GM21447 (cell line): Measurements from ENCODE around the gene PITRM1.

Experiments
- ATAC-seq: cut with Tn5 transposase; IDR thresholded peaks from one replicate; pipeline ENCODE4 v1.9.1; 2021; ENCODE audit not compliant: unreplicated experiment

Gene PITRM1

GRCh38 chr10:3140280-3140679, 32.3 kb downstream of the PITRM1 start:
- no peak for ATAC-seq

- ATAC-seq, result no peak
Observed at GRCh38 chr10:3139216-3139910, 33.2 kb downstream of the PITRM1 start.

- no peak for ATAC-seq
Observed at GRCh38 chr10:3137958-3138726, 34.4 kb downstream of the PITRM1 start.

DNA sequence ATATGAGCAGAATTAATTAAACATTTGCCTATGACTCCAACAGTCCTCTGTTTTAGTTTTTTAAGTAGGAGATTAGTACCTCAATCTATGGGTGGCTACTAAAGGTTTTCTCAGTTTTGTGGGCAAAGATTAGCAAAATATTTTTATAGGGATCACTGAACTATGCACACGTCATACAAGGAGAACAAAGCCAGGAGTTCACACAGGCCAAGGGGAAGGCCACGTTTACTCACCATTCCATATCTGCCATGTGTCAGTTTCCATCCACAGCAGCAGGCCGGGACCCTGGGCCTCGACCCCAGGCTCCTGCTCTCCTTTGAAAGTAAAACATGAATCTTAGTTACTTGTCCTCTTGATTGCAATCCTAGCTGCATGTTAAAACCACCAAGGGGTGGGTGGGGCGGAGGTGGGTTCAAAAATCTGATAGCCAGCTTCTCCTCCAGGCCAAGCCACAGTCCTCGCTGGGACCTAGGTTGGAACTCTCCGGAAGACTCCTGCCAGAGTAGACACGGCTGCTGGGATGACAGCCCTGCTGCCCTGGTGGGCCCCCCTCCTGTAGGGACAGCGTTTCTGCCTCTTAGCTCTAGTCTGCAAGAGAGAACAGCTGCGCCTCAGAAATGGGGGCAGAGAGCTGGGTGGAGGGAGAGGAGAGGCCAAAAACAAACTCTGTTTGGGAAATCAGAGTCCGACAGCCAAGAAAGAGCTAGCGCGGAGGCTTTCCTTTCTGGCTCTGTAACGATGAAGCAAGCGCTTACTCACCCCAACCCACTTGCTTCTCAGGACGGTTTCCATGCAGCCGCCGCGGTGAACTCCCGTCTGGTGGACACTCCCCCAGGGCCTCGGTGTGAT, 35.6 kb downstream of the PITRM1 start:
- ATAC-seq, result no peak

DNA sequence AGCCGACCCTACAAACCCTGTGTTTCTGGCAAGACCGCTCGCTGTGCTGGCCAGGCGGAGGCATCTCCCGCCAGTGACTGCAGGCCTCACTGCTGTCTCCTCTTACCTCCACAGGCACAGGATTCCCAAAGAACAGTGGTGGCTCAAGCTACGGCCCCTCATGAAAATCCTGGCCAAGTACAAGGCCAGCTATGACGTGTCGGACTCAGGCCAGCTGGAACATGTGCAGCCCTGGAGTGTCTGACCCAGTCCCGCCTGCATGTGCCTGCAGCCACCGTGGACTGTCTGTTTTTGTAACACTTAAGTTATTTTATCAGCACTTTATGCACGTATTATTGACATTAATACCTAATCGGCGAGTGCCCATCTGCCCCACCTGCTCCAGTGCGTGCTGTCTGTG, 36.2 kb downstream of the PITRM1 start:
- no peak for ATAC-seq

GRCh38 chr10:3135006-3135405, 37.6 kb downstream of the PITRM1 start:
- no peak for ATAC-seq

- ATAC-seq, result no peak
Observed at GRCh38 chr10:3133948-3134347, 38.6 kb downstream of the PITRM1 start.

- no peak for ATAC-seq
Observed at GRCh38 chr10:3132036-3133025, 40.3 kb downstream of the PITRM1 start.

DNA sequence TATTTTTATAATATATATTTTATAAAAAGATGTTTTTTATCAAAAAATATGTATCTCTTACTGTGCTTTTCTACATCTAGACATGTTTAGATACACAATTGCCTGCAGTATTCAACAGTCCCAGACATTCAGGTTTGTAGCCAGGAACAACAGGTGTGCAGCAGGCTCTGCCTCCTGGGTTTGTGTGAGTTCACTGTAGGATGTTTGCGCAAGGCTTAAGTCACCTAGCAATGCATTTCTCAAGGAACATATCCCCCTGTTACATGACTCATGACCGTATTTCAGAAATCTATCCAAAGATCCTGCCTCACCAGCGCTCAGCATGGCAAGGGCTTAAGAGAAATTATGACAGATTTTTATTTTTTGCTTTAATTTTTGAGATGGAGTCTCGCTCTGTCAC, 41.5 kb downstream of the PITRM1 start:
- ATAC-seq, result no peak

GRCh38 chr10:3129581-3130340, 42.8 kb downstream of the PITRM1 start:
- no peak for ATAC-seq

DNA sequence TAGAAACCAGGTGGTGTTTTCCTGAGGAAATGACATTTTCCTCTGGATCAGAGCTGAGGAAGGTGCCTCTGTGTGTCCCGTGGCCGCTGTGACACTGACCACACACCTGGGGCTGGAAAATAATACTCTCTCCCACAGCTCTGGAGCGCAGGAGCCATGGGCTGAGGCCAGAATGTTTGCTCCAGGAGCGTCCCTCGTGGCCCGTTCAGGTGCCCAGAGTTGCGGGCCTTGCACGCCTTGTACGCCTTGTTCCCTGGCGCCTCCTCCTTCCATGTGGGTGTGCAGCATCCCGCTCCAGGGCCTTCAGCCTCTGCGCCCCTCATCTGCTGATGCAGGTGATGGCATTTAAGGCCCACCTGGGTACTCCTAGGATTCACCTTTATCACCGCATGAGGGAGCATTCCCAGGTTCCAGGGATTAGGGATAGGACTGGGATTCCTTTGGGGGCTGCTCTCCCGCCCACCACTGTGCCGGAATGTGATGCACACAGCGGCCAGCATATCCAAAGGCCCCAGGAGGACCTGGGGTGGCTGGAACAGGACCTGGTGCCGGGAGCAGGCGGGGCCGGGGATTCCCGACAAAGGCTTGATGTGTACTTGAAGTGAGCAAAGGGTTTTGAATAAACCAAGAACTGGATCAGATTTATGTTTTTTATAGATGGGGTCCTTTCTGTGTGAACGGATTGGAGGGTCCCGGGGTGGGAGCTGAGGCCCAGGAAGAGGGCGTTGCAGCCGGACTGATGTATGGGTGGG, 44.0 kb downstream of the PITRM1 start:
- no peak for ATAC-seq

DNA sequence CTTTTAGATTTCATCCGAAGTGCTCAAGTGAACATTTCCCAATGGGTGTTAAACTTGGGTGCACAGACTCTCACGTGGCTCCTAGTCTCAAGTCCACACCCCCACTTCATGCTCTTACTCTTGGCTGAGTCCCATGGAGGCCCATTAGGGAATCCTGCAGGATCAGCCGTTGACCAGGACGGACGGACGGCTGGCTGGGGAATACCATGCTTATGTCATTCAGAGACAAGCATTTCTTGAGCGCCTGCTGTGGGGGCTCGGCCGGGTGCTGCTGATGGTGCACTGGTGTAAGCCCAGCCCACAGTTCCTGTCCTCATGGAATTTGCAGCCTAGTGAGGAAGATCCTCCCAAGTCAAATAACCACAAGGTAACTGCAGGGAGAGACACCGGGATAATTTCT, 44.7 kb downstream of the PITRM1 start:
- no peak for ATAC-seq

GRCh38 chr10:3126741-3127346, 45.7 kb downstream of the PITRM1 start:
- ATAC-seq, result no peak

- no peak for ATAC-seq
Observed at GRCh38 chr10:3126249-3126648, 46.3 kb downstream of the PITRM1 start.

DNA sequence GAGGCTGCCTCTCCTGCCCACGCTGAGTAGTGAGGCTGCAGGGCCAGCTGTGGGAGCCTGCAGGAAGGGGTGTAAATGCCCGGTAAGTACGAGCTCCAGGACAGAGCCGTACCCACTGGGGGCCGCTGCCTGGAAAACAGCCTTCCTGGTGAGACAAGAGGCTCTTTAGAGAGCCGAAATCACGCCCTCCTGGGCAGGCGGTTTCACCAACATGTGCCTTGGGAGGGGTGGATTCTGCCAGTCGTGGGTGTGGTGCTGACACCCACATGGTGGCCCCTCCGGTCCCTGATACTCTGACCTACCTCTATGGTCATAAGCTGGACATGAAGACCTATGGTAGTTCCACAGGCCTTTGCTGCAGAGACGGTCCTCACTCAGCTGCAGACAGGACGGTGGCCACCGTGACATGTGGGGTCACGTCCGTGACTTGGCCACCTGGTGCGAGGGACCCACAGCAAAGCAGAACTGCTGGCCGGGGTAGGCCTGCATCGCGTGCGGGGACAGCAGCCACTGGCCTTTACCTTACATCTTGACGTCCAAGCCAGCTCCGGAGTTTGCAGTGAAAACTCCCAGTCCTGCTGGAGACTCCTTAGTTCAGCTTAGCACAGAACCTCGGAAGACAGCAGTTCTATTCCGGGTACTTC, 46.9 kb downstream of the PITRM1 start:
- ATAC-seq, result no peak

DNA sequence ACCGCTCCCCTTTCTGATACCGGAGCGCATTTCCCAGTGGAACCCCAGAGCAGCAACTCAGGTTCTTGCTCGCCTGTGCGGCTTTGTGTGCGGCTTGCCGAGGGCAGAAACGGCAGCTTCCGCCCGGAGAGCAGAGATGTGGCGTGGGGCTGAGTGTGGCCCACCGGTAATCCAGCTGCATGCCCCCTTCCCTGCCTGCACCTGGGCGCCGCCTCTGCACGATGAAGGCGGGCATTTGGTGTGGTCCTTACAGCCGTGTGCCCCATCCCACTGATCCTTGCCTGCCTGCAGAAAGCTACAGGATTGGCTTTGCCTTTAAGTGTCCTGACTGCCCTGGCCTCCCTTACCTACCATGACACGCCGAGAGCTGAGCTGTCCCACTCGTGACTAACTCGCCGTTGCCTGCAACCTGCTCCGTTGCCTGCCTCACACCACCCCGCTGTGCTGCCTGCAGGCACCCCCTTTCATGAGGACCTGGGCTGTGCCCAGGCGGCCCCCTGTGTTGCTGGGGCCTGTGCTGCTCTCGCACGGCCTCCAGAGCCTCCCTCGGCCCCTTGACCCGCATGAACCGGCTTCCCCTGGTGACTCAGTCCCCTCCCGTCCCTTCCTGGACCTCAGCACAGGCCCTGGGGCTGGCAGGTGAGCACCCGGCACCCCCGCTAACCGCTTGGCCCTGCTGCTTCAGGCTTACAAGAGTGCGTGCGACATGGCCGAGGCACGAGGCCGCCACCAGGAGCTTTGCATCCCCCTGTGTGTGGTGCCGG, 48.0 kb downstream of the PITRM1 start:
- no peak for ATAC-seq
